Measurements from ENCODE around the gene APP.

GRCh38 chr21:25897383-25897782 is 273.2 kb downstream of the APP start:
- TF ChIP-seq CTCF (conservative IDR thresholded peaks at IDR 0.05; ENCODE audit: low read depth, low read length), result no peak
- TF ChIP-seq EZH2 (IDR thresholded peaks at IDR 0.05; ENCODE audit: low read length, unreplicated experiment), result no peak
- TF ChIP-seq EZH2phosphoT487 (IDR thresholded peaks at IDR 0.05; ENCODE audit: borderline replicate concordance, low read length), result no peak

Data from PC-3 (cell line).